Stimulated activated CD4-positive, alpha-beta T cell treated with anti-CD3 and anti-CD28 coated beads, TNF-alpha, amount 100 ng/mL, for 48 hours (primary cell): Measurements from ENCODE around the gene WWTR1.

Experiments
- DNase-seq, 3 donors: peaks; one replicate each; pipeline ENCODE4 v3.0.0-alpha.2; 2020; ENCODE audit warnings: low read depth in 3 of 3

Gene WWTR1

GRCh38 chr3:149657926-149658743 is at the start of gene WWTR1:
Gene WWTR1 (minus strand): TSS chr3:149658025. CDS start chr3:149657306, 719 bp downstream.
- peak in 1 of 3 donors; percentile 20 for DNase-seq

GRCh38 chr3:149706905-149707304 is 49.1 kb upstream of the WWTR1 start:
- DNase-seq: no peak

- no peak for DNase-seq
Measured at GRCh38 chr3:149705416-149705815, 47.6 kb upstream of the WWTR1 start.

- no peak for DNase-seq
Measured at GRCh38 chr3:149703466-149703865, 45.6 kb upstream of the WWTR1 start.

GRCh38 chr3:149702691-149703441 is 45.0 kb upstream of the WWTR1 start:
- DNase-seq: no peak

GRCh38 chr3:149701977-149702350 is 44.1 kb upstream of the WWTR1 start:
- DNase-seq: peak in 1 of 3 donors; percentile 19

- peak in 2 of 3 donors; percentile 12 to 19 for DNase-seq
Measured at GRCh38 chr3:149701206-149701976, 43.6 kb upstream of the WWTR1 start.

- DNase-seq: no peak
Measured at GRCh38 chr3:149688122-149688757, 30.4 kb upstream of the WWTR1 start.

- no peak for DNase-seq
Measured at GRCh38 chr3:149686996-149687395, 29.2 kb upstream of the WWTR1 start.

- no peak for DNase-seq
Measured at GRCh38 chr3:149678351-149678950, 20.6 kb upstream of the WWTR1 start.

GRCh38 chr3:149673393-149673792 is 15.6 kb upstream of the WWTR1 start:
- DNase-seq: no peak

- no peak for DNase-seq
Measured at GRCh38 chr3:149670742-149671492, 13.1 kb upstream of the WWTR1 start.

GRCh38 chr3:149667576-149667975 is 9.8 kb upstream of the WWTR1 start:
- DNase-seq: no peak

- no peak for DNase-seq
Measured at GRCh38 chr3:149663966-149664365, 6.1 kb upstream of the WWTR1 start.

- no peak for DNase-seq
Measured at GRCh38 chr3:149662240-149662887, 4.5 kb upstream of the WWTR1 start.

GRCh38 chr3:149660462-149660861 is 2.6 kb upstream of the WWTR1 start:
- DNase-seq: no peak

- no peak for DNase-seq
Measured at GRCh38 chr3:149658744-149659497, 1.1 kb upstream of the WWTR1 start.

GRCh38 chr3:149657321-149657925 is 402 bp downstream of the WWTR1 start:
- no peak for DNase-seq
